GM19468 (cell line): ENCODE results near the gene NPHS1.

Experiments used
- ATAC-seq: cut with Tn5 transposase; IDR thresholded peaks from one replicate; pipeline ENCODE4 v1.9.1; 2021; ENCODE audit warnings: mild to moderate bottlenecking, moderate library complexity, moderate number of reproducible peaks; ENCODE audit not compliant: unreplicated experiment; ENCODE audit errors: extremely low read depth

NPHS1 gene

DNA sequence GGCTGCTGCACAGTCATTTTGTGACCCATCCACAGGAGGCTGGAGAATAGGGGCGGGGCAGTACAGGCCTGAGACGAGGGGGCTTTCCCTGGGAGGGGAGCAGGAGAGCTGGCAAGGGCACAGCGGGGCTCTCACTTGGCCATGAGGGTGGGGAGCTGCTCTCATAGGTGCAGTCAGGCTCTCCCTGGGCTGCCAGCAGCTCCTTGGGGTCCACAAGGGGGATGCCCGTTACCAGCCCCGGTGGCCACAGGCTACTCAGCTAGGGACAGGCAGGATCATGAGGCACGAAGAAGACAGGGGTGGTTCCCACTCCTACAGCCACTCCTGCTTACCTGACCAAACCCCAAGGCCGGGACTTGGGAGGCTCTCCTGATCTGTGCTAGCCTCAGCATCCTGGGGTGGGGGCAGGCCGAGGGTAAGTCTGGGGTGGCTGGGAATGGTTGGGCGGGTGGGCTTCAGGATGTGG, 60.5 kb downstream of the NPHS1 start:
- no peak for ATAC-seq

DNA sequence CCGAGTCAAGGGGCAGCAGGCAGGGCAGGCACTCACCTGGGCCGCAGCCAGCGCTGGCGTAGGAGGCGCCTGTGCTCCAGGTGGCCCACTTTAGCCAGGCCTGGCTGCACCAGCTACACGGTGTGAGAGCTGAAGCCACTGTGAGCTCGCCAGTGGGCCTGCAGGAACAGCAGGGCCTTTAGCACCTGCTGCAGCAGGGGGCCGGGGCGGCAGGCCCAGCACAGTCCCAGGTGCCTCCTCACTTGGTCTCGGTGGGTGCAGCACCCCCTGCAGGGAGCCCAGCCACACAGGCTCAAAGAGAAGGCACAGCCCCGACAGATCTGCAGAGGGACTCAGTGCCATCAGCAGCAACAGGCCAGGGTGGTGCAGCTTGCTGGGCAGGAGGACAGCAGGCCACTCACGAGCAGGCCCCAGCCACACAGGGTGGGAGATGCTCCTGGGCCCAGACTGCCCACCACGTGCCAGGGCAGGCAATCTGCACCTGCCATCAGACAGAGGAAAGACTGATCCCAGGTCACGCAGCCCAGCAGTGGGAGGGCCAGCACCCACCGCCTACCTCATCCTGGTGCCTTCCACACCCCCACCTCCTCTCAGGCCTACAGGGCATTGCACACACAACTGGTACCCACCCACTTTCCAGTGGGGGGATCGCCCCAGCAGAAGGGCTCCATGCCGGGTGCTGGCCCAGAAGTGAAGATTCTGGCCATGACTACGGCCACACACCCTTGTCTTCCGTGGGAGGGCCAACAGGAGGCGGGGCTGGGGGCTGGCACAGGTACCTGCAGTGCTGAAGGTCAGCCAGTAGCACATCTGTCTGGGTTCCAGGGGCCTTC, 61.1 kb downstream of the NPHS1 start:
- no peak for ATAC-seq

DNA sequence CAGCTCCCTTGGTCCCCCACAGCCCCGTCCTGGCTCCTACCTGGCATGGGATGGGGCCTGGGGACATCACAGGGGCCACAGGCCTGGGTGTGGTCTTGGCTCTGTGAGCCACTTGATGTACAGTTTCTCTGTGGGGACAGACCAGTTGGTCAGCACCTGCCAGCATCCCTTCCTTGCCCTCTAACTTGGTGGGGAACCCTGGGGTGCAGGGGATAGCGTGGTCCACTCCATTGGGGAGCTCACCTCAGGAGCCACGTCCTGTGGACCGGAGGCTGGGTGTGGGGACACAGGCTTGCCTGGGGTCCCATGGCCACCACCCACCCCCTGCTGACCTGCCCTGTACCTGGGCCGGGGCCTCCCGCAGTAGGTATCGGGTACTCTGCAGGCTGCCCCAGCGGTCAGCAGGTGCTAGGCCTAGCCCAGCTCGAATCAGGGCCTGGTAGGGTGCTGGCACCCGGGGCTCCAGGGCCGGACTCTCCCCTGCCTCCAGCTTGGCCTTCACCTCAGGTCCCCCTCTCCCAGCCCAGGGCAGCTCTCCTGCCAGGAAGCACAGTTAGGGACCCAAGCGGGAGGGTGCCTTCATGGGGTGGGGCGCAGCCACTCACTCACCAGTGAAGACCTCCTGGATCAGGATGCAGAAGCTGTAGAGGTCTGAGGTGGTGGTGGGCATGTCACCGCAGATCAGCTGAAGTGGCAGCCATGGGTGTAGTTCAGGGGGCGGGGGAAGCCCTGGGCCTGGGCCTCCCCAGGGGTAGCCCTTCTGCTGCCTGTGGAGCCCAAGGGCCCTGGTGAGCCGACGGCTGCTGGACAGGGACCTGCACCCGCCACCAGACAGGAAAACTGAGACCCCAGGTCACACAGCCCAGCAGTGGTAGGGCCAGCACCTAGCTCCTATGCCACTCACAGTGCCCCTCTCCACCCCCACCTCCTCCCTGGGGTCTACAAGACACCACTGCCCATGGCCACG, 62.0 kb downstream of the NPHS1 start:
- no peak for ATAC-seq

DNA sequence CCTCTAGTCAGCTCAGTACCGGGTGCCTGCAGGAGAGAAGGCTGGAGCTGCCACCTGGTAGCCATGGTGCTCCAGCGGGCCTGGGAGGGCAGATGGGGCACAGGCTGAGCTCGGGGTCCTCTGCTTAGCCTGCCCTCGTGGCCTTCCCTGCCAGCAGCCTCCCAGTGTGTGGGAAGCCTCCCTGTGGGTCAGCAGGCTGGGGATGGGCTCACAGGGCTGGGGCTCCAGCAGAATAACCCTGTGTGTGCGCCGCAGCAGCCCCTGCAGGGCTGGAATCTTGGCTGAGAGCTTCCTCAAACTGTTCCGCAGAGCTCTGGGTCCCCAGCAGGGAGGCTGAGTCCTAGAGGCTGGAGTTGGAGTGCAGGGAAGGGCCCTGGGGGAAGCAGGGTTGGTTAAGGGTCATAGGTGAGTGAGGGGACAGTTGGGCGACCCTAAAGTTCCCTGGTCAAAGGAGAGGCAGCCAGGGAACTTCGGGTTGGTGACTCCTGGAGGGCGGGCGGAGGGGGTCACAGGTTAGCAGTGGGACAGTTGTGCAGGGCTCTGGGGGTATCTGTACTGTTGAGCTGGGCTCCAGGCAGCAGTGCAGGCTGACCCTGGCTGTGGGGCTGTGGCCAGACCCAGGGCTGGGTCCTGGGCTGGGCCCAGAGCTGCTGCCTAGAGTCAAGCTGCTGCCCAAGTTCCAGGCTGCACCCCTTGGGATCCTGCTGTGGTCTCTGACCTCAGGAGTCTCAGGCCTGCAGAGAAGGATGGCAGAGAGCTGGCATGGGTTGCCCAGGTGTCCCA, 62.9 kb downstream of the NPHS1 start:
- no peak for ATAC-seq

DNA sequence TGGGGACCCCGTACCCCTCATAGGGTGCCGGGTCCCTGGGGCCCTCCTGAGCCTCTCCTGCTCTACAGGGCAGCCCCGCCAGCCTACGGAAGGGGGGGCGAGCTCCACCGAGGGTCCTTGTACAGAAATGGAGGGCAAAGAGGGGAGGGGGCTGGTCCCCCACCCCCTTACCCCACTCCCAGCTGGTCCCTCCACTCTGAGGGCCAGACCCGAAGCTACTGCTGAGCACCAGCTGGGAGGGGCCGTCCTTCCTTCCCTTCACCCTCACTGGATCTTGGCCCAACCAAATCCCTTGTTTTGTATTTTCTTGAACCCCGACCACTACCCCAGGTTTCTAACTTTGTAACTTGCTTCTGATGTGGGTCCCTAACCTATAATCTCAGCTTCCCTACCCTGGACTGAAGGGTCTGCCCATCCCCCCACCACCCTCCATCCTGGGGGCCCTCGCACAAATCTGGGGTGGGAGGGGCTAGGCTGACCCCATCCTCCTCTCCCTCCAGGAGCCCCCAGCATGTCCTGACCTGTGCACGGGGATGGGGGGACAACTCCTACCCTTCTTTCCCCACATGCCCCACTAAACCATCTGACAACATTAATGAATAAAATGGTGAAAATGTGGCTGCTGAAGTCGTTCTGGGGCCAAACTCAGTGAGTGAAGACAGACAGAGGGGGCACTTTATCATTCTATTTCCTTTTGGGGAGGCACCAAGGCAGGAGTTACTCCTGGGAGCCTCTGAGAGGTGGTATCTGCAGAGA, 63.9 kb downstream of the NPHS1 start:
- no peak for ATAC-seq

DNA sequence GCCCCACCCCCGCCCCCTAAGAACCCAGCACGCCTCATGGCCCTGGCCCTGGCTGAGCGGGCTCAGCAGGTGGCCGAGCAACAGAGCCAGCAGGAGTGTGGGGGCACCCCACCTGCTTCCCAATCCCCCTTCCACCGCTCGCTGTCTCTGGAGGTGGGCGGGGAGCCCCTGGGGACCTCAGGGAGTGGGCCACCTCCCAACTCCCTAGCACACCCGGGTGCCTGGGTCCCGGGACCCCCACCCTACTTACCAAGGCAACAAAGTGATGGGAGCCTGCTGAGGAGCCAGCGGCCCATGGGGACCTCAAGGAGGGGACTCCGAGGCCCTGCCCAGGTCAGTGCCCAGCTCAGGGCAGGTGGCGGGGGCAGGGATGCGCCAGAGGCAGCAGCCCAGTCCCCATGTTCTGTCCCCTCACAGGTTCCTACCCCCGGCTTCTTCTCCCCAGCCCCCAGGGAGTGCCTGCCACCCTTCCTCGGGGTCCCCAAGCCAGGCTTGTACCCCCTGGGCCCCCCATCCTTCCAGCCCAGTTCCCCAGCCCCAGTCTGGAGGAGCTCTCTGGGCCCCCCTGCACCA, 65.0 kb downstream of the NPHS1 start:
- ATAC-seq: no peak

DNA sequence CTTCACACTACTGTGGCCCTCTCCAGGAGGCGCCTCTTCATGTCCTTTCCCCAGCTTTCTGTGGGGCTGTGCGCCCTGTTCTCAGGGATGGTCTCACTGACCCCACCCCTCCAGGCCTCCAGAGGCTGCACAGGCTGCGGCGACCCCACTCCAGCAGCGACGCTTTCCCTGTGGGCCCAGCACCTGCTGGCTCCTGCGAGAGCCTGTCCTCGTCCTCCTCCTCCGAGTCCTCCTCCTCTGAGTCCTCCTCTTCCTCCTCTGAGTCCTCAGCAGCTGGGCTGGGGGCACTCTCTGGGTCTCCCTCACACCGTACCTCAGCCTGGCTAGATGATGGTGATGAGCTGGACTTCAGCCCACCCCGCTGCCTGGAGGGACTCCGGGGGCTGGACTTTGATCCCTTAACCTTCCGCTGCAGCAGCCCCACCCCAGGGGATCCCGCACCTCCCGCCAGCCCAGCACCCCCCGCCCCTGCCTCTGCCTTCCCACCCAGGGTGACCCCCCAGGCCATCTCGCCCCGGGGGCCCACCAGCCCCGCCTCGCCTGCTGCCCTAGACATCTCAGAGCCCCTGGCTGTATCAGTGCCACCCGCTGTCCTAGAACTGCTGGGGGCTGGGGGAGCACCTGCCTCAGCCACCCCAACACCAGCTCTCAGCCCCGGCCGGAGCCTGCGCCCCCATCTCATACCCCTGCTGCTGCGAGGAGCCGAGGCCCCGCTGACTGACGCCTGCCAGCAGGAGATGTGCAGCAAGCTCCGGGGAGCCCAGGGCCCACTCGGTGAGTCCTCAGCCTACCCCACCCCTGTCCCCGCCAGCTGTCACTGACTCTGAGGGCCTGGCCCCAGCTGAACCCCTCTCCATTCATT, 65.8 kb downstream of the NPHS1 start:
- ATAC-seq: no peak

DNA sequence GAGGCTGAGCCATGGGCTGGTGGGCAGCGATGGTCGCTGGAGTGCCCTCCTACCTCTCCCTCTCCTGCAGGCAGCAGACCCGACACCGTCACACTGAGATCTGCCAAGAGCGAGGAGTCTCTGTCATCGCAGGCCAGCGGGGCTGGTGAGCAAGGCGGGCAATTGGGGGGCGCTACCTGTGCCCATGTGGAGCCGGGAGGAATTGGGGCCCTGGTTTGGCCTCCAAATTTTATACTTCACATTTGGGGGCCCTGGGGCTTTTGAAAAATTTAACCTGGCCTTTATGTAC, 67.0 kb downstream of the NPHS1 start:
- ATAC-seq: no peak

DNA sequence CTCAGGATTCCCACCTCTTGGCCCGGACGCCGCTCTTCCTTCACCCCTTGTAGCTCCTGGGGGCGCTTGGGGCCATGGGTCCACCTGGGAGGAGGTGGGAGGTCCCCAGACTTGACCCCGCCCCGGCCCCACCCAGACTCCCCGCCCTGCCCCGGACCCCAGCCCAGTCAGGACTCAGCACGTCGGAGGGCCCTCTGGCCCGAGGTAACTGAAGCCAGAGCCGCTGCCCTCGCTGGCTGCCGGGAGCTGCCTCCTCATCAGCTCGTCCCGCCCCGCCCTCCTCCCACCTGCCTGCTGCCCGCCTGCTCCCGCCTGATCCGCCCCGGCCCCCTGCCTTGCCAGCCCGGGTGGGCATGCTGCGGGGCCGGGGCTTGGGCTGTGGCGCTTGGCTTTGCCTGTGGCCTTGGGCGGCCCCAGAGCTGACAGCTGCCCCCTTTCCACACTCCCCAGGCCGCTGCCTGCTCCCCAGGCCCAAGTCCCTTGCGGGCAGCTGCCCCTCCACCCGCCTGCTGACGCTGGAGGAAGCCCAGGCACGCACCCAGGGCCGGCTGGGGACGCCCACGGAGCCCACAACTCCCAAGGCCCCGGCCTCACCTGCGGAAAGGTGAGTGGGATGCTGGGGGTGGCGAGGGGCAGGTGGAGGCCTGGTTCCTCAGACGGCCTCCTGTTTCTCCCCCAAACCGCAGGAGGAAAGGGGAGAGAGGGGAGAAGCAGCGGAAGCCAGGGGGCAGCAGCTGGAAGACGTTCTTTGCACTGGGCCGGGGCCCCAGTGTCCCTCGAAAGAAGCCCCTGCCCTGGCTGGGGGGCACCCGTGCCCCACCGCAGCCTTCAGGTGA, 67.6 kb downstream of the NPHS1 start:
- no peak for ATAC-seq

DNA sequence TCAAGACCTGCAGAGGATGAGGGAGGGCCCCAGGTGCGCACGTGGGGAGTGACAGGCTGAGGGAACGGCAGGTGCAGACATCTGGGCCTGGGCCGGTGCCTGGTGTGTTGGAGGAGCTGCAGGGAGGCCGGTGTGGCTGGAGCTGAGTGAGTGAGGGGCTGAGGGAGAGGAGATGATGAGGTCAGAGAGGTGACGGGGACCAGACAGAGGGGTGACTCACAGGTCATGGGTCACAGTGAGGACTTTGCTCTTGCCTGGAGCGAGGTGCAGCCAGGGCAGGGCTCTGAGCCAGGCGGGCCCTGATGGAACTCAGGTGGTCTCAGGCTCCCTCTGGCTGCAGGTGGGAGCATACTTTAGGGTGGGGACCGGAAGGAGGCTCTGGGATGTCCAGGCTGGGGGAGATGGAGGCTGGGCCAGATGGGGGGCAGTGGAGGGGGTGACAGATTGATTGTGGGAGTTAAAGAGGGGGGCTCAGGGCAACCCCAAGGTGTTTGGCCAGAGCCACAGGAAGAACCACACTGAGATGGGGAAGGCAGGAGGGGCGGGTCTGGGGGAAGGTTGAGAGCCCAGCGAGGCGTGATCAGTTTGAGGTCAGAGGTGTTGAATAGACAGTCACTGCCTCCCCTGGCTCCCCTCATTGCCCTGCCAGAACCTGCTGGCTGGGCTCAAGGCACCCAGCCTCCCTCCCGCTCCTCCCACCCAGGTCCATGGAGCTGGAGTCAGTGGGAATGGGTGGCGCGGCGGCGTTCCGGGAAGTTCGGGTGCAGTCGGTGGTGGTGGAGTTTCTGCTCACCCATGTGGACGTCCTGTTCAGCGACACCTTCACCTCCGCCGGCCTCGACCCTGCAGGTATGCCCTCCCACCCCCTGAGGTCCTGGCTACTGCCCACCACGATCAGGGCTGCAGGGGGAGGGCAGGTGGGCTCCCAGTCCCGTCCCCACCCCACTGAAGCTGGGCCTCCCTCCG, 68.6 kb downstream of the NPHS1 start:
- no peak for ATAC-seq

DNA sequence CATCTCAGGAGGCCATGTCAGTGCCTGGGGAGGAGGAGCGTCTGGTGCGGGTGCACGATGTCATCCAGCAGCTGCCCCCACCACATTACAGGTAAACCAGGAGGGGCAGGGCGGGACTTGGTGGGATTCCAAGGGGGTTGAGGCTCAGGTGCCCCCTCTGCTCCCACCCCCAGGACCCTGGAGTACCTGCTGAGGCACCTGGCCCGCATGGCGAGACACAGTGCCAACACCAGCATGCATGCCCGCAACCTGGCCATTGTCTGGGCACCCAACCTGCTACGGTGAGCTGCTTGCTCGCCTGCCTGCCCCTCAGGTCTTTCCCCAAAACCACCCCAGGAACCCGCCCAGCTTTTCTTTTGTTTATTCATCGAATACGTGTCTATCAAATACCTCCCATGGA, 69.7 kb downstream of the NPHS1 start:
- no peak for ATAC-seq

DNA sequence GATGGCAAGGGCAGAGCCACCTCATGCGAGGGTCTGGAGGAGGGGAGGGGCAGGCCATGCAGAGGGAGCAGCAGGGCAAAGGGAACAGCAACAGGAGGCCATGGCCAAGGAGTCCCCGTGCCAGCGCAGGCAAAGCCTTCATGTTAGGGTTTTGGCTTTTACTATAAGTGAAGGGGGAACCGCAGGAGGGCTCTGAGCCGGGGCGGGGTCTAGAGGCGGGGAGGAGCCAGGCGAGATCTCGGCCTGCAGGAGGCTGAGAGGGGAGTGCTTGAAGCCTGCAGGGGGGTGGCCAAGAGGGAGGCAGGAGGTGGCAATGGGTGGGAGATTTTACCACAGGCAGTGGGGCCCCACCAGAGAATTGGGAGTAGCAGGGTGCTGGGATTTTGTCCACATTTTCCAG, 70.7 kb downstream of the NPHS1 start:
- ATAC-seq: no peak

DNA sequence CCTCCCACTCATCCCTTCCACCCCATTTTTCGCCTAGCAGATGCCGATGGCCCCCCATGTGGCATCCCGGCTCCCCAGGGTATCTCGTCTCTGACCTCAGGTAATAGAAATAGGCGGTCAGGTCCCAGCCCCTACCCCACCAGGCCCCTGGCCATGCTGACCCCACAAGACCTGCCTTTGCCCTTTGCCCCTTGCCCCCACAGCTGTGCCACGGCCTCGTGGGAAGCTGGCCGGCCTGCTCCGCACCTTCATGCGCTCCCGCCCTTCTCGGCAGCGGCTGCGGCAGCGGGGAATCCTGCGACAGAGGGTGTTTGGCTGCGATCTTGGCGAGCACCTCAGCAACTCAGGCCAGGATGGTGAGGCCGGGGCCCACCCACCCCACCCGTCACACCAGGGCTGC, 71.6 kb downstream of the NPHS1 start:
- ATAC-seq: no peak

DNA sequence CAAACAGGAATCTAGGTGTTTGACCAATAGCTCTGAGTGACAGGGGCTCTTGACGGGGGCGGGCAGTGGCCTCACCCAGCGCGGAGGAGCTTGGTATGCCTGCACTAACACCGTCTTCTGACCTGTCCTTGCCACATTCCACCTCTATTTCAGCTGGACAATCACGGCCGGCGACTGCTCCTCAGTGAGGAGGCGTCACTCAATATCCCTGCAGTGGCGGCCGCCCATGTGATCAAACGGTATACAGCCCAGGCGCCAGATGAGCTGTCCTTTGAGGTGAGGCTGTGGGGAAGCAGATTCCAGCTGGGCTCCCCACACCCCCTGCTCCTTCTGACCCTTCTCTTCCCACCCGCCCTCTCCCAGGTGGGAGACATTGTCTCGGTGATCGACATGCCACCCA, 72.2 kb downstream of the NPHS1 start:
- ATAC-seq: no peak

DNA sequence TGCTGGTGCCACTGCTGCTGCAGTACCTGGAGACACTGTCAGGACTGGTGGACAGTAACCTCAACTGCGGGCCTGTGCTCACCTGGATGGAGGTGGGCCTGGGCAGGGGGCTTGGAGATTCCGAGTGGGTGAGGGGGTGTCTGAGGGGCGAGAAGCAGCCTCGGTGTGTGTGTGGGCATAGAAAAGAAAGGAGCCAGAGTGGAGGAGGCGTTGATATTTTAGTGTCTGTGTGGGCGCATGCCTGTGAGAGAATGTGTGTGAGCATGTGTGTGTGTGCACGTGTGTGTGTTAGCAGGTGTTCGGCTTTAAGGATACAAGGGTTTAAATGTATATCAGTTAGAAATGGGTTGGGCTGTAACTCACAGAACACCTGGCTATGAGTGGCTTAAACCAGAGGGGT, 73.3 kb downstream of the NPHS1 start:
- ATAC-seq: no peak

DNA sequence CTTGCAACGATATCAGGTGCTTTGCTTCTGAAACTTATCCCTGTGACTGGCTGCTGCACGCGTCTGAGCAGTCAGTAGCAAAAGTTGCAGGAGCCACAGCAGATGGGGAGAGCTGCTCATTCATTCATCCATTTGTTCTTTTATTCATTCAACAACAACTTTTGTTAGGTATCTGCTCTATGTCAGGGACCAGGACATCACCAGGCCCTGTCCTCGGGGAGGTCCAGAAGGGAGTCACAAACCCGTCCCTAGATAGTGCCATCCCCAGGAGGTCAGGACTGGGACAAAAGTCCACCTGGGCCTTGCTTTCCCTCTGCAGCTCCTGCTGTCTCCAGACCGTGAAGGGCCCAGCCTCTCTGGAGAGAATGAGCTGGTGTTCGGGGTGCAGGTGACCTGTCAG, 74.3 kb downstream of the NPHS1 start:
- no peak for ATAC-seq
